WI38 (cell line): Measurements from ENCODE around the gene SCO2.

Experiments used
- H3K4me3 ChIP-seq: 2 replicates; pipeline ENCODE4 v1.5.1; 2011; ENCODE audit warnings: low read depth, mild to moderate bottlenecking, control low read depth, low read length
- CTCF ChIP-seq: IDR thresholded peaks from 2 replicates; pipeline ENCODE4 v1.5.1; 2012; ENCODE audit warnings: low read depth, mild to moderate bottlenecking, control low read depth, low read length

SCO2 gene

DNA sequence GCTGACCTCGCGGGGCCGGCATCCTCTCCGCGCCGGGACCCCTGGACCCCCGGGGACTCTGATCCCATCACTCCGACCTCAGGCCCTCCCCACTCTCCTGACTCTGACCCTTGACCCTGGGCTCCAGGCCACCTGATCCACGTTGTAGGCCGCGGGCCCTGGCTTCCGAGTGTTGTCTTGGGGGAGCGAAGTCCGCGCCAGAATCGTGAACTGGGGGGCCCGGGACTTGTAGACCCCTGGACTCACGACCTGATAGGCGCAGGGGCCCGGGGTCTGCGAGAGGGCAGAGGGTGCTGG, 5.1 kb upstream of the SCO2 start:
- TF ChIP-seq CTCF: no peak
- H3K4me3 ChIP-seq: peak overlapping the region; percentile 42

- H3K4me3 ChIP-seq: peak within 1 kb of the TSS; percentile 53
- no peak for TF ChIP-seq CTCF
These were observed 4.6 kb upstream of the SCO2 start, which contains the start of gene TYMP for GRCh38 chr22:50529897-50530579. TYMP (minus strand) TSS chr22:50530012; CDS start chr22:50529709, 303 bp downstream.

DNA sequence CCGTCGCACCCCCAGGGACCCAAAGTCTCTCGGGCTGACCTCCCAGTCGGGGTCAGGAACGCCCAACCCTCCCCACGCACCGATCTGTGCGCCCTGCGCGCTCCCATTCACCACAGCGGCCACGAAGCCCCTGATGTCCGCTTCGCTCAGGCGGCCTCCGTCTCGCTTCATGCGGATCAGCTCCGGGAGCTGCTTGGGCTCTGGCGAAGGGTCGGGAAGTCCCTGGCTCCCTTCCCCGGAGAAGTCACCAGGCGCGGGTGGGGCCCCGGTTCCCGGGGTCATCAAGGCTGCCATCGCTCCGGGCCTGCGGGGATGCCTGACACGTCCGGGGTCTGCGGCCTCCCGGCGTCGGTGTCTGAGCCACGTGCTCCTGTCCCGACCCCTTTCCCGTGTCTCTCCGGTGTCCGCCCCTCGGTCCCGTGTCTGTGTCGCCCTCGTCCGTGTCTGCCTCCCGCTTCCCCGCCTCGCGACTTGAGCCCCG, 4.1 kb upstream of the SCO2 start:
- TF ChIP-seq CTCF: no peak
- H3K4me3 ChIP-seq: 0 out of 2 replicates have a peak overlapping the region, but pooled peaks have one; percentile 10

- no peak overlapping the region for H3K4me3 ChIP-seq
These were observed 3.5 kb upstream of the SCO2 start for GRCh38 chr22:50528682-50529415.

DNA sequence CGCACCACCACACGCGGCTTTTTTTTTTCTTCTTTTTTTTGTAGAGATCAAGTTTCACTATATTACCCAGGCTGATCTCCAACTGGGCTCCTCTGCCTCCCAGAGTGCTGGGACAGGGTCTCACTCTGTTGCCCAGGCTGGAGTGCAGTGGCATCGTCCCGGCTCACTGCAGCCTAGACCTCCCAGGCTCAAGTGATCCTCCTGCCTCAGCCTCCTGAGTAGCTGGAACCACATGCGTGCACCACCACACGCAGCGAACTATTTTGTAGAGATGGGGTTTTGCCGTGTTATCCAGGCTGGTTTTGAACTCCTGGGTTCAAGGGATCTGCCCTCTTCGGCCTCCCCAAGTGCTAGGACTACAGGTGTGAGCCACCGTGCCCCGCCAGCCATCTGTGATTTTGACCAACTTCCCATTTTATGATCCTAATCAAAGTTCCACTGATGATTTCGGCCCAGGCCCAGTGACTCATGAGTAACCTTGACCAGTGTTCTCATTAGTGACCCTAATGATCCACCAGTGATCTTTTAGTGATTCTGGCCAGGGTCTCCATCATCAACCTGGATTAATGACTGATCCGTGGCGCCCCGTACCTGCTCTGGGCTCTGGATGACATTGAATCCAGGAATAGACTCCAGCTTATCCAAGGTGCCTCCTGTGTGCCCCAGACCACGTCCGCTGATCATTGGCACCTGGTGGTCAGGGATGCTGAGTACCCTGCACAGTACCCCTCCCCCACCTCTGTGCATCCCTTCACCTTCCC, 2.7 kb upstream of the SCO2 start:
- H3K4me3 ChIP-seq: no peak overlapping the region
- TF ChIP-seq CTCF: no peak

More at GRCh38 chr22:50528682-50529415, 3.5 kb upstream of the SCO2 start:
- no peak for TF ChIP-seq CTCF

GRCh38 chr22:50526834-50527801, 1.7 kb upstream of the SCO2 start:
- TF ChIP-seq CTCF: no peak

More at GRCh38 chr22:50526834-50527801, 1.7 kb upstream of the SCO2 start:
- peak overlapping the region; percentile 74 for H3K4me3 ChIP-seq
